Fibroblast of lung (primary cell): ENCODE measurements around the gene PLCL1. TPM values are rescaled to one million over a fixed set of nuclear protein-coding genes. Genes with fewer than 3 reads are reported as not detected.

Experiments
- DNase-seq, 2 donors: peaks; one replicate each; pipeline versions ENCODE4 v3.0.0 to v3.0.0-alpha.2; 2010; ENCODE audit warnings: low read depth in 2 of 2
- H2AFZ ChIP-seq: 2 replicates; pipeline ENCODE4 v1.5.1; 2012; ENCODE audit warnings: low read length, control low read depth, inconsistent platforms
- H3K27ac ChIP-seq: 2 replicates; pipeline ENCODE4 v1.5.1; 2011; ENCODE audit warnings: low read length, control low read depth; ENCODE audit not compliant: insufficient read depth
- H3K27me3 ChIP-seq: 2 replicates; pipeline ENCODE4 v1.5.1; 2011; ENCODE audit warnings: mild to moderate bottlenecking, low read length; ENCODE audit not compliant: control insufficient read depth, insufficient read depth
- H3K36me3 ChIP-seq: 2 replicates; pipeline ENCODE4 v1.5.1; 2011; ENCODE audit warnings: low read length; ENCODE audit not compliant: control insufficient read depth, insufficient read depth
- H3K4me1 ChIP-seq: 2 replicates; pipeline ENCODE4 v1.5.1; 2011; ENCODE audit warnings: low read length; ENCODE audit not compliant: control insufficient read depth, insufficient read depth; ENCODE audit errors: extremely low read depth
- H3K4me2 ChIP-seq: 2 replicates; pipeline ENCODE4 v1.5.1; 2011; ENCODE audit warnings: low read length, control low read depth; ENCODE audit not compliant: insufficient read depth; ENCODE audit errors: extremely low read depth
- H3K4me3 ChIP-seq, 4 experiments: fragments of 200-600 bp in 1 of 4; sonication (generic) in 1 of 4; replicated peaks in 1 of 4; 2 replicates each; pipeline ENCODE4 v1.5.1; 2011 to 2016; ENCODE audit warnings: low read length in 4 of 4, low read depth in 3 of 4, mild to moderate bottlenecking in 3 of 4, control low read depth in 2 of 4, inconsistent platforms in 1 of 4, mixed read lengths in 1 of 4; ENCODE audit not compliant: insufficient read depth in 1 of 4; ENCODE audit errors: control extremely low read depth in 1 of 4
- H3K79me2 ChIP-seq: 2 replicates; pipeline ENCODE4 v1.5.1; 2012; ENCODE audit warnings: mild to moderate bottlenecking, low read length, inconsistent platforms; ENCODE audit not compliant: control insufficient read depth, insufficient read depth
- H3K9ac ChIP-seq: 2 replicates; pipeline ENCODE4 v1.5.1; 2011; ENCODE audit warnings: mild to moderate bottlenecking, low read length, control low read depth; ENCODE audit not compliant: insufficient read depth
- H3K9me3 ChIP-seq: 2 replicates; pipeline ENCODE4 v1.5.1; 2012; ENCODE audit warnings: low read depth, low read length; ENCODE audit not compliant: control insufficient read depth, insufficient read depth
- H4K20me1 ChIP-seq: 2 replicates; pipeline ENCODE4 v1.5.1; 2011; ENCODE audit warnings: low read length; ENCODE audit not compliant: control insufficient read depth, insufficient read depth; ENCODE audit errors: extremely low read depth
- CTCF ChIP-seq, 2 donors: IDR thresholded peaks in 1 of 2; conservative IDR thresholded peaks in 1 of 2; 1 replicate in 1 of 2; 2 replicates in 1 of 2; pipeline ENCODE4 v1.5.1; 2011 to 2012; ENCODE audit warnings: low read length in 2 of 2, control low read depth in 1 of 2, inconsistent platforms in 1 of 2, low read depth in 1 of 2, mild to moderate bottlenecking in 1 of 2
- EZH2 ChIP-seq: IDR thresholded peaks from 2 replicates; pipeline ENCODE4 v1.5.1; 2012; ENCODE audit warnings: low read length, control low read depth, mild to moderate bottlenecking; ENCODE audit errors: missing control alignments
- polyA plus RNA-seq, 2 donors: library from polyadenylated mRNA; depleted of rRNA in 1 of 2; stranded (reverse) in 1 of 2; unstranded in 1 of 2; fragments of >200 nt; gene quantifications; 2 replicates each; pipeline ENCODE4 v1.2.1, GENCODE V29; 2011 to 2012; ENCODE audit warnings: missing spikeins in 1 of 2
- total RNA-seq: library from RNA; depleted of rRNA; stranded (reverse); fragments of >200 nt; gene quantifications from 2 replicates; pipeline ENCODE4 v1.2.1, GENCODE V29; 2014

The PLCL1 gene
- total and polyA plus RNA-seq, 2 donors (not counting 1 experiment from before 2014, with no cell fraction given): 0.48 to 0.83 TPM

- Histone ChIP-seq H3K9ac (no peak overlapping the region), H3K4me1 (no peaks in the 10 kb centered on the region), H3K27ac (no peak overlapping the region), H3K4me3 (no peak overlapping the region), H3K4me2 (no peak overlapping the region), H3K79me2 (no peaks in the 10 kb centered on the region), H2AFZ (no peak overlapping the region), H3K9me3 (no peaks in the 10 kb centered on the region), H4K20me1 (no peaks in the 10 kb centered on the region), H3K36me3 (no peaks in the 10 kb centered on the region), H3K27me3 (no peaks in the 10 kb centered on the region)
- DNase-seq: no peak
- no peak for TF ChIP-seq CTCF (conservative IDR thresholded peaks at IDR 0.05 in 1 of 2, IDR thresholded peaks at IDR 0.05 in 1 of 2; ENCODE audit: low read depth in 1 of 2, low read length in 2 of 2)
- no peak for TF ChIP-seq EZH2
Measured at GRCh38 chr2:197929886-197930227, 125.5 kb downstream of the PLCL1 start.

DNA sequence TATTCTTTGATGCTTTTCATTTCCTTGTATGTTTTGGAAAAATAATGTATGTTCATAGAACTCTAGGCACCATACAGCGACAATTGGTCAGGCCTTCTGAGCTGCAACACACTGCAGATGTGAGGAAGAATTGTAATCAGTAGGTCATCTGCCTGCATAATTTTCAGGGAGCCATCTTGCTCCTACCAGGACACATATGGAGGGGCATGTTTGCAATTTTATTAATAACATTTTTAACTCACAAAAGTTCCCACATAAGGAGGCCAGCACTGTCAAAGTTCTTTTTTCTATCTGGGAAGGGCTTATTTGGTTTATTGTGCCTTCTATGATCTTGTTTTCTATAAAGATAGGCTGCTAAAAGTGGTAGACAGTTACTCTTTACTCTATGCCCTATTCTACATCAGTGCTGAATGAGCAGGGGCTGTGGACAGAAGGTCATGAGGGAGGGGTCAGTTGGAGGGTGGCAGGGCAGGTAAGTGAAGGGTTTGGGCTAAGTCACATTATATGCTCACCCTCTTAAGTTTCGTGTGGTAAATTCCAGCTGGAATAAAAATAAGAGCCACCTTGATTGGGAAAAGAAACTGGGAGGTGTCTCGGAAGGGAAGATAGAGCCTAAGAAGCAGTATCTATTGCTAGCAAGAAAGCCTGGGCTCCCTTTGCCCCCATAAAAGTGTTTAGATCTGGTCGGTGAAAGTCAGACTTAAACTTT, 126.3 kb downstream of the PLCL1 start:
- no peaks in the 10 kb centered on the region for H3K4me1 ChIP-seq

DNA sequence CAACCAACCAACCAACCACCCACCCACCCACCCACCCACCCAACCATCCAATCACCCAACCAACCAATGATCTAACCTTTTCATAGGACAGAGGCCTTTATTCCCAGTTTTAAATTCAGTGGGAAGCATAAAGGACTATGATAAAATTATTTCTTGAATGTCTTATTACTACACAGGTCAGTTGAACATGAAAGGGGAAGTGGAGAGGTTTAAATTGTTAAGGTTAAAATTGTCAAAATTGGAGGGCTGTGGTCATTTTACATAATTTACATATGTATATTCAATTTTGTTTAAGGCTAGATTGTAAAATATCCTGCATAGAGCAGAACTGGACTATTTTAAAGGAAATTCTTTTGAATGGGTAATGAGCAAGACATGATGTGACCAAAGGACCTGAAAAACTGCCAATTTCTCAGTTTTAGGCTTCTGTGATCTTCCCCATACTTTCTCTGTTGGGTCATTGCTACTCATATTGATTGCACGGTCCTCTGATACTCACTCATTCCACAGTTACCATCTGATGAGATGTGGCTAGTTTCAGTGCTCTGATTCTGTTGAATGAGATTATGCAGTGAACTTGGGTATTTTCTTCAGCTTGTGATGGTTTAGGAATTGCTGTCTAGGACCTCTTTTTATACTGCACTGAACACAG, 127.4 kb downstream of the PLCL1 start:
- H2AFZ ChIP-seq: no peak overlapping the region
- no peak overlapping the region for H3K27ac ChIP-seq
- no peaks in the 10 kb centered on the region for H3K9me3 ChIP-seq
- TF ChIP-seq CTCF (conservative IDR thresholded peaks at IDR 0.05 in 1 of 2, IDR thresholded peaks at IDR 0.05 in 1 of 2; ENCODE audit: low read depth in 1 of 2, low read length in 2 of 2) (no peak), EZH2 (no peak)
- DNase-seq: no peak
- no peak overlapping the region for H3K9ac ChIP-seq
- H3K4me2 ChIP-seq: no peak overlapping the region
- H4K20me1 ChIP-seq: no peaks in the 10 kb centered on the region
- no peaks in the 10 kb centered on the region for H3K4me1 ChIP-seq
- no peaks in the 10 kb centered on the region for H3K36me3 ChIP-seq
- H3K79me2 ChIP-seq: no peaks in the 10 kb centered on the region
- H3K27me3 ChIP-seq: no peaks in the 10 kb centered on the region
- H3K4me3 ChIP-seq: no peak overlapping the region

More for the DNA sequence above, 126.3 kb downstream of the PLCL1 start:
- no peaks in the 10 kb centered on the region for H4K20me1 ChIP-seq
- no peaks in the 10 kb centered on the region for H3K36me3 ChIP-seq
- H3K4me3 ChIP-seq: no peak overlapping the region
- H3K79me2 ChIP-seq: no peaks in the 10 kb centered on the region
- H3K27me3 ChIP-seq: no peaks in the 10 kb centered on the region
- DNase-seq: no peak
- no peak overlapping the region for H3K4me2 ChIP-seq
- H3K27ac ChIP-seq: no peak overlapping the region
- H3K9me3 ChIP-seq: no peaks in the 10 kb centered on the region
- TF ChIP-seq CTCF (conservative IDR thresholded peaks at IDR 0.05 in 1 of 2, IDR thresholded peaks at IDR 0.05 in 1 of 2; ENCODE audit: low read depth in 1 of 2, low read length in 2 of 2) (no peak), EZH2 (no peak)
- H3K9ac ChIP-seq: no peak overlapping the region
- no peak overlapping the region for H2AFZ ChIP-seq
